GM19240 (cell line): ENCODE data around the gene RMDN2.

Experiments
- DNase-seq: peaks from one replicate; pipeline ENCODE4 v3.0.0; 2011; ENCODE audit warnings: low spot score; ENCODE audit not compliant: insufficient read length

Gene RMDN2

GRCh38 chr2:37897511-37897910, 27.6 kb upstream of the RMDN2 start:
- DNase-seq: no peak

GRCh38 chr2:37898448-37898847, 26.6 kb upstream of the RMDN2 start:
- no peak for DNase-seq

GRCh38 chr2:37902991-37903390, 22.1 kb upstream of the RMDN2 start:
- DNase-seq: no peak

- no peak for DNase-seq
Observed at GRCh38 chr2:37904425-37904824, 20.7 kb upstream of the RMDN2 start.

- DNase-seq: no peak
Observed at GRCh38 chr2:37904993-37905392, 20.1 kb upstream of the RMDN2 start.

GRCh38 chr2:37906131-37906530, 19.0 kb upstream of the RMDN2 start:
- no peak for DNase-seq

- no peak for DNase-seq
Observed at GRCh38 chr2:37907501-37908225, 17.4 kb upstream of the RMDN2 start.

- DNase-seq: no peak
Observed at GRCh38 chr2:37911296-37911873, 13.7 kb upstream of the RMDN2 start.

- DNase-seq: no peak
Observed at GRCh38 chr2:37912056-37912455, 13.0 kb upstream of the RMDN2 start.

- no peak for DNase-seq
Observed at GRCh38 chr2:37912616-37913015, 12.5 kb upstream of the RMDN2 start.

- no peak for DNase-seq
Observed at GRCh38 chr2:37914340-37914739, 10.7 kb upstream of the RMDN2 start.

- DNase-seq: no peak
Observed at GRCh38 chr2:37915773-37916172, 9.3 kb upstream of the RMDN2 start.

- DNase-seq: no peak
Observed at GRCh38 chr2:37916512-37917082, 8.5 kb upstream of the RMDN2 start.

GRCh38 chr2:37917281-37918228, 7.5 kb upstream of the RMDN2 start:
- DNase-seq: no peak

- no peak for DNase-seq
Observed at GRCh38 chr2:37918742-37919186, 6.3 kb upstream of the RMDN2 start.

GRCh38 chr2:37919631-37920032, 5.5 kb upstream of the RMDN2 start:
- DNase-seq: no peak

GRCh38 chr2:37920570-37920969, 4.5 kb upstream of the RMDN2 start:
- DNase-seq: no peak

GRCh38 chr2:37921781-37922180, 3.3 kb upstream of the RMDN2 start:
- no peak for DNase-seq

- DNase-seq: no peak
Observed at GRCh38 chr2:37923308-37924055, 1.6 kb upstream of the RMDN2 start.

- DNase-seq: no peak
Observed at GRCh38 chr2:37926635-37927034, 1.5 kb downstream of the RMDN2 start.

GRCh38 chr2:37928377-37928776, 3.3 kb downstream of the RMDN2 start:
- no peak for DNase-seq
